HG03342 (cell line): ENCODE measurements around the gene CHL1.

ENCODE experiments used
- ATAC-seq: cut with Tn5 transposase; IDR thresholded peaks from one replicate; pipeline ENCODE4 v1.9.1; 2021; ENCODE audit warnings: mild to moderate bottlenecking, moderate library complexity; ENCODE audit not compliant: unreplicated experiment

Gene CHL1, protein sequence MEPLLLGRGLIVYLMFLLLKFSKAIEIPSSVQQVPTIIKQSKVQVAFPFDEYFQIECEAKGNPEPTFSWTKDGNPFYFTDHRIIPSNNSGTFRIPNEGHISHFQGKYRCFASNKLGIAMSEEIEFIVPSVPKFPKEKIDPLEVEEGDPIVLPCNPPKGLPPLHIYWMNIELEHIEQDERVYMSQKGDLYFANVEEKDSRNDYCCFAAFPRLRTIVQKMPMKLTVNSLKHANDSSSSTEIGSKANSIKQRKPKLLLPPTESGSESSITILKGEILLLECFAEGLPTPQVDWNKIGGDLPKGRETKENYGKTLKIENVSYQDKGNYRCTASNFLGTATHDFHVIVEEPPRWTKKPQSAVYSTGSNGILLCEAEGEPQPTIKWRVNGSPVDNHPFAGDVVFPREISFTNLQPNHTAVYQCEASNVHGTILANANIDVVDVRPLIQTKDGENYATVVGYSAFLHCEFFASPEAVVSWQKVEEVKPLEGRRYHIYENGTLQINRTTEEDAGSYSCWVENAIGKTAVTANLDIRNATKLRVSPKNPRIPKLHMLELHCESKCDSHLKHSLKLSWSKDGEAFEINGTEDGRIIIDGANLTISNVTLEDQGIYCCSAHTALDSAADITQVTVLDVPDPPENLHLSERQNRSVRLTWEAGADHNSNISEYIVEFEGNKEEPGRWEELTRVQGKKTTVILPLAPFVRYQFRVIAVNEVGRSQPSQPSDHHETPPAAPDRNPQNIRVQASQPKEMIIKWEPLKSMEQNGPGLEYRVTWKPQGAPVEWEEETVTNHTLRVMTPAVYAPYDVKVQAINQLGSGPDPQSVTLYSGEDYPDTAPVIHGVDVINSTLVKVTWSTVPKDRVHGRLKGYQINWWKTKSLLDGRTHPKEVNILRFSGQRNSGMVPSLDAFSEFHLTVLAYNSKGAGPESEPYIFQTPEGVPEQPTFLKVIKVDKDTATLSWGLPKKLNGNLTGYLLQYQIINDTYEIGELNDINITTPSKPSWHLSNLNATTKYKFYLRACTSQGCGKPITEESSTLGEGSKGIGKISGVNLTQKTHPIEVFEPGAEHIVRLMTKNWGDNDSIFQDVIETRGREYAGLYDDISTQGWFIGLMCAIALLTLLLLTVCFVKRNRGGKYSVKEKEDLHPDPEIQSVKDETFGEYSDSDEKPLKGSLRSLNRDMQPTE (N-terminal part only)

DNA sequence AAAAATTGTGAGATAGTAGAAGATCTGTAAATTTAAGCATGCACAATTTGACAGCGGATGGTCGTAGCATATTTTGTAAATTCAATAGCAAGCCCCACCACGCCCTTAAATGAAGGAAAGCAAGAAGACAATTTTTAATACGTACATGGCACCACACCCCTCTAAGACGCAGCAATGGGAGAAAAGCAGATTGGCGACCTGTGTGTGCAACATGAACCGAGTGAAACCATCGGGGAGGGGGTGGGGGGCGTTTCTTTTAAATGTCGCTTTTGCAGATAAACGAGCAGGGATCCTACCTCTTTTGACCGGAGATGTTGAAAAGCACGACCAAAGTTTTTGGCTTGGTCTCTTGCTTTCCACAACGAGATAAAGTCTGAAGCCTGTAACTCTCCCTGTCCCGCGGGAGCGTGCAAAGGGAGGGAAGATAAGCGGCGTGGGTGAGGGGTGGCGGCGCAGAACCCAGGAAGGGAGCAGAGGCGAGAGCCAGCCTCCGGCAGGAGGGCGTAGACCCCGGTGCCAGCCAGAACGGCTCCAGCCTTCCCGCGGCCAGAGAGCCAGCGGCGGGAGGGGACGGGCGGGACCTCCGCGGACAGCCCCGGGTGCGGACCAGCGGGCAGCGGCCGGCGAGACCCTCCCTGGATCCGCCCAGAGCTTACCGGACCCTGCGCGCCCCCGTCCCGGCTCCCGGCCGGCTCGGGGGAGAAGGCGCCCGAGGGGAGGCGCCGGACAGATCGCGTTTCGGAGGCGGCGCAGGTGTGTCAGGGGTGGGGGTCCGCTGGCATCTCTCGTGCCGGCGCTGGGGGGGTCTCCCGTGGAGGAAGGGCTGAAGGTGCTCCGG lies at the start of gene CHL1:
TSS of gene CHL1 (plus strand) at position 453 of the 838 bp plus-strand sequence. CDS start 123,014 bp downstream, outside the sequence.
- no peak for ATAC-seq

GRCh38 chr3:151614-152189 lies 44.9 kb upstream of the CHL1 start:
- no peak for ATAC-seq

DNA sequence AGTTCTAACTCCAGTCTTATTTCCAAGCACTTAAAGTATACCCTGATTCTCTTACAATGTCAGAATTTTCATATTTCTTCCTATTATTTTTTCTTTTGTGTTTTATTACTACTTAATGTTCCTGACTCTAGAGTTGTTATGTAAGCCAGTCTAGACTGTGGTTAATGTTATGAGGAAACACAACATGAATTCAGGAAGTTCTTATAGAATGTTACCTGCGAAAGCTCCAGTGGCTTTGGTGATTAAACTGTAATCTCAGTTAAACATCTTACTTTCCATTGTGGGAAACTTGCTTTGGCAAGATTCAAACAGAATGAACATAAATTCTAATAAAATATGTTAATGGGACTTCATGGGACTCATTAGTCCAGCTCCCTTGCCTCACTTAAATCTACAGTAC lies 36.6 kb upstream of the CHL1 start:
- ATAC-seq = no peak

GRCh38 chr3:166071-166470 lies 30.5 kb upstream of the CHL1 start:
- no peak for ATAC-seq

- no peak for ATAC-seq
These were observed 29.8 kb upstream of the CHL1 start for GRCh38 chr3:166799-167198.

GRCh38 chr3:173886-174285 lies 22.7 kb upstream of the CHL1 start:
- ATAC-seq = peak; percentile 72

- ATAC-seq = no peak
These were observed 11.6 kb upstream of the CHL1 start for GRCh38 chr3:184976-185375.

DNA sequence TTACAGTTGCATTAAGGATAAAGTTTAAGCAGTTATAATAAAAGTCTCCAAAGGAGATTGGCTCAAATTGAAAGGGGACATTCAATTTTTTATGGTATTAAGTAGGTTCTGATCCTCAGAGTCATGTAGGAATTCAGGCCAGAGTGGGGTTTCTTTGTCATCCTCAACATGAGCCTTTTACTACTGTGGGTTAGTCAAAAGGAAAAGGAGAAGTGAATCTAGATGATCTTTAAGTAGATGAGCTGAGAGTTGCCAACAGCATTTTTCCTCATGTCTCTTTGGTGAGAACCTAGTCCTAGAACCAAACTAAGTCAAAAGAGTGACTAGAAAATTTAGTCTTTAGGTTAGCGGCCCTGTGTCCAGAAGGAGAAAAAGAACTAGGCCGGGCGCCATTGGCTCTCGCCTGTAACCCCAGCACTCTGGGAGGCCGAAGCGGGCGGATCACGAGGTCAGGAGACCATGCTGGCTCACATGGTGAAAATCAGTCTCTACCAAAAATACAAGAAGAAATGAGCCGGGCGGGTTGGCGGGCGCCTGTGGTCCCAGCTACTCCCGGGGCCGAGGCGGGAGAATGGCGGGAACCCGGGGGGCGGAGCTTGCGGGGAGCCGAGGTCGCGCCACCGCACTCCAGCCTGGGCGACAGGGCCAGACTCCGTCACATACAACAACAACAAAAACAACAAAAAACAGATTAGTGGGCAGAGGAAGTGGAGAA lies 4.2 kb upstream of the CHL1 start:
- ATAC-seq = peak; percentile 85

DNA sequence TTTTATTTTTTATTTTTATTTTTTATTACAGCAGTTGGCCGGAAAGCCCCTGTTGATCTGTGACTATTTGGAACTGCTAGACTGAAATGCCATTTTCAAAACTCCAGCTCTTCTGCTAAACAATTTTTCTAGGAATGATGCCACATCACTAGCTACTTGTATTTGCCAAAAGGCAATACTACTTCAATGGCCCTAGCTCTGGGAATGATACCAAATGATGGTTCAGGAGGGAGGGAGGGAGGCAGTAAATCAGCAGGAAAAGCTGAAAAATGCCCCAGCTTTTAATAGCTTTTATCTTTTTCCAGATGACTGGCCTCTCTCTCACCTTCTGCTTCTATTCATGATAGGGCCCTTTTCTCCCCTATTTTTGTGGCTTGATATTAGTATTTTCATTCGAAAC lies 2.6 kb upstream of the CHL1 start:
- ATAC-seq = no peak

GRCh38 chr3:194421-194820 lies 2.1 kb upstream of the CHL1 start:
- ATAC-seq = no peak

DNA sequence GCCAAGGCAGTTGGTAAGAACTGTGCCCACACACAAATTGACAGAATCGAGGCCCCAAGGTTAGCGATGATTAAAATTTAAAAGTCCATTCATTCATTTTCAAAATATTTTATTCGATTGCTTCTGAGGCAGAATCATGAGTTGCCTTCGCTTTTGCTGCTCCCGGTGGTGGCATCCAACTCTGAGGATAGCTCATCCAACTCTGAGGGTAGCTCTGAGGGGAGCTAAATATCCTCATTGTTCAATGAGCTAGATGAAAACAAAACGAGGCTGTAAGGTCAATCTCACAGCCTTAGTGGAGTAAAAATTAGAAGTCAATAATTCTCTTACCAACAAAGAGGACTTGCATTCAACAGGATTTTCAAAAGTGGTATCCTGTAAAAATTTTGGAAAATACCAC lies 897 bp upstream of the CHL1 start:
- no peak for ATAC-seq

- ATAC-seq = no peak
These were observed 725 bp downstream of the CHL1 start for GRCh38 chr3:197149-197827.

- ATAC-seq = no peak
These were observed 1.4 kb downstream of the CHL1 start for GRCh38 chr3:197828-198491.

- no peak for ATAC-seq
These were observed 3.3 kb downstream of the CHL1 start for GRCh38 chr3:199835-200234.

DNA sequence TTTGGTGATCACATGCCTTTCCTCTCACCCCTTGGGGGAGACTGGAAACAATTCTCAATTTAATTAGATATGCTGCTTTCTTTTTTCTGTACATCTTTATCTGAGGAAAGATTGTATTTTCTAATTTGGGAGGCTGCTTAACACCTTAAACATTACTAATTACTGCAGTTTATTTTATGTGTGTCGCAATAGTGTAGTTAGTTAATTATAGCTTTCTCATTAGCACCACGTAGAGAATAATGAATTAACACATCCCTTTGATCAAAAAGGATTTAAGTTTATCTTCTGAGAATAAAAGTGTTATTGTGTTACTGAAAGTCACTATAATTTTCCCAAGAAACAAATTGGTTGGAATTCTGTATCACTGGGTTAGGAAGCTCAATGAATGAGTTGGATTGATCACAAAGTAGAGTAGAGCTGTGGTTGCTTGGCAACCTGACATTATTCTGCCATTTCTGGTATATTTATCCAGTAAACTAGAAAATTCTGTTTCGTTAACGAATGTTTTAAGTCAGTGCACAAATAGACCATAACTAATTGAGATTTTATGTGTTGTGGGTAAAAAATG lies 4.3 kb downstream of the CHL1 start:
- no peak for ATAC-seq

DNA sequence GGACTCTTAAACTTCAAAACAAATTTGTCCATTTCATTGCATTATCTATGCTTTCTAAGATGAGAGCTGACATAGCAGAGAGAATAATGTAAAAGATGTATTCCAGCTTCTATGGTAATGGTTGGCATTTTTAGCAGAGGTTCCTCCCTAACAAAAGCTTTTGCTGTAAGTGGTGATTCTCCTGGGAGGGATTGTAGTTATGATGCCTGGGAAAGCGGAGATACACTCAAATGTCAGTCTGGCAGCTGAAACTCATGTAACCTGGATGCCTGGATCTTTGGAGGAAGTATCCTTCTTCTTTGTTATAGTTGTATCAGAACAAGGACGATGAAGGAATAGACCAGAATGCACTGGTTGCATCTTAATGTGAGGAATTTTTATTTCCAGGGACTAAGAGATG lies 7.5 kb downstream of the CHL1 start:
- ATAC-seq = no peak

DNA sequence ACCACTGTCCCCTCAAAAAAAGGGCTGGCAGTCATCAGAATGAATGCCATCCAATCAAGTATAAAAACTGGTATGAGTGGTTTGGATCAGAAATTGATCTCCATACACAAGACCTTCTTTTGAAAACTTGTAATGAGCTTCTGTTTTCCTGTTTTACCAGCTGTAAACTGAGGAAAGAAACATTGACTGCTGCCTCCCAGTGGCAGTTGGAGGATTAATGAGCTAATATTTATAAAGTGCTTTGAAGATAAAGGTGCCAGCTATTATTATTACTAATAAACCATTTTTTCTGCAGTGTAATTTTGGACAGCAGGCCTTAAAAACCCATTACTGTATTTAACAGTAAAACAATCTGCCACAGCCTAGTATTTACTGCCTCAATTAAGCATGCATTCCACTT lies 11.4 kb downstream of the CHL1 start:
- no peak for ATAC-seq

DNA sequence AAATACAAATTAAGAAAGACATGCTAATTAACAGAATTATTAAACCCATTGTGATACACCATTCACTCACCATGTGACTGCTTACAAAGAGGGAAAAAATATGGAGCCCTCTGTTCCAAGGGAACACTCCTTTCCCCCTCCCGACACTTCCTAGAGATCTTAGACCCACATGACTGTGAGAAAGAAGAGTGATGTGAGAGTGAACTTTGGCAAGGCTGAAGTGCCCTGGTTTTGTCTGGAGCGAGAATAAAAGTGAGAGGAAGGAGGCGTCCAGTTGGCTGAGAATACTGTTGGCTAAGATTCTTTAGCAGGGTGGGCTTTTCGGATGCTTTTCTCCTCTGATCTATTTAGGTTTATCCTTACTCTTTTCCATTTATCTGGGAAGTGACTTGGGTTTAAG lies 14.1 kb downstream of the CHL1 start:
- no peak for ATAC-seq
